ENCODE data around the gene KRTAP21-1.
"Not testable (repeated sequence)": the region's sequence is repeated elsewhere in the genome, so short reads cannot be mapped to it uniquely, and the experiment has no call there.

The KRTAP21-1 gene

DNA sequence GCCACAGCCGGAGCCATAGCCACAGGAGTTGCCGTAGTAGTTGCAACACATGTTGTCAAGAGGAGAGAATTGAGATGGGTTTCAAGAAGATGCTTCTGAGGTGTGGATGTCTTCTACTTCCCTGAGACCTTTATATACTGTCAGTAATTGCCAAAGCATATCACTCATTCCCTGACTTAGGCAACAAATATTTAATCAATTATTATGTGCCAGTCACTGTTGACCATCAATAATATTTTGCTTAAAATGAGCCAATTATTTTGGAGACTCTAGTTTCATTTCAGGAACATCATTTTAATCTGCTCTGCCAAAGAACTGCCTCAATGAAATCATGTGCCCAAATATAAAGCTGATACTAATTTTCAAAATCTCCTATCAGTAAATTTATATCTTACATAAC is at the start of gene KRTAP21-1:
Gene KRTAP21-1, minus strand, starts transcription at position 101 of the 400 bp plus-strand sequence. Its CDS starts 50 bp downstream, at position 51.
- not testable (repeated sequence) for FAIRE-seq; DNase-seq (ENCODE audit: low spot score)

DNA sequence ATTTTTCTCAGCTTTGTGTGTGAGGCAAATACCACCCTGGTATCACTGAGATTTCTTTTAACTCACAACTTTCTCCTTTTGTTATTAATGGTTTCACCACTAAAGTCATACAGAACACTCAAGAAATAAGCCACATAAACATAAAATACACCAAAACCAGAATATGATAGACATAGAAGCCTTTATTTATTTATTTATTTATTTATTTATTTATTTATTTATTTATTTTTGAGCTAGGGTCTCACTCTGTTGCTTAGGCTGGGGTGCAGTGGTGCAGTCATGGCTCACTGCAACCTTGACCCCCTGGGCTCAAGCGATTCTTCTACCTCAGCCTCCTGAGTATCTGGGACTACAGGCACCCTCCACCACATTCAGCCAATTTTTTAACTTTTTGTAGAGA is 45.4 kb upstream of the KRTAP21-1 start:
- DNase-seq (ENCODE audit: low spot score) (no peak), FAIRE-seq (no peak)

DNA sequence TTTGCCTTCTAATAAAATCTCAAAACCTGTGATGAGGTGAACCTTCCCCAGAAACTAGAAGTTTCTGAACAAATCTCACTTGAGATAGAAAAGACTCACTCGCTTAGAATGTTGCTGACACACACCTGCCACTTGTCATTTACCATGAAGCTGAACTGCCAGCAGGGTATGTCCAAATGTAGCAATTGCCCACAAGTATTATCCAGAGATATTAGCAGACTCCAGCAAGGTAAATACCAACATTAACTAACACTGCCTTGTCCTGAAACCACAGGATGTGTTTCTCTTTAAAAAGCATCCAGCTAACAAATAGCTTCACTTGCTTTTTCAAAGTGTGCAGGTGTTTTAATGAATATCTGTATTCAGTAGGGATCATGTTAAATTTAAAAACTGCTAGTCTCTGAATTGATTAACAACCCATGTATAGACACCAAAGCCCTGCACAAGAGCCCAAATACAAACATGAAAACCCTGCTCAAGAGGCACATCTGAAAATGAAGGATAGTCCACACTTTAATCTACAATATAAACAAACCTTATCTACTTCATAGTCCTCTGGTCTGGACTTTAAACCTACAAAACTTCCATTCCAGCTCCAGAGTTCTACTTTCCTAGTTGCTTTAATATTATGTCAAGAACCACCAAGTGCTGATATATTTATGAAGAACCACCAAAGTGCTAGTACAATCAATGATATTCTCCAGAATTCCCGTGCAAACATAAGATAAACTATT is 38.5 kb upstream of the KRTAP21-1 start:
- no peak for FAIRE-seq
- no peak for DNase-seq (ENCODE audit: low spot score)

DNA sequence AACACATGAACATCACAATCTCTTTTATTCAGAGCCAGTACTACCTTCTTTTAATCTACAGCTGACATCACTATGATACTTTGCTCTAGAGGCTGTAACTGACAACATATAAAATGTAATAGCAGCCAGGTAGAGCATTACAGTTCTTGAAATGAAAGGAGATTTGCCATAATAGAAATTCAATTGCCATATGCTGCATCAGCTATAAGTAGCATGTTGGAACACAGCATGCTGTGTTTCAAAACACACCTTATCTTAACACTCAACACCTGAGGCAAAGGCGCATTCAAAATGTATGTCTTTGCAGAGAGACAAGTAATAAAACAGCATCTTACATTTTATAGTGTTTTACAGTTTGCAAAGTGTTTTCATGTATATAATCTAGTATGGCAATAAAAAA is 24.0 kb upstream of the KRTAP21-1 start:
- peak; percentile 50 for FAIRE-seq
- no peak for DNase-seq (ENCODE audit: low spot score)

DNA sequence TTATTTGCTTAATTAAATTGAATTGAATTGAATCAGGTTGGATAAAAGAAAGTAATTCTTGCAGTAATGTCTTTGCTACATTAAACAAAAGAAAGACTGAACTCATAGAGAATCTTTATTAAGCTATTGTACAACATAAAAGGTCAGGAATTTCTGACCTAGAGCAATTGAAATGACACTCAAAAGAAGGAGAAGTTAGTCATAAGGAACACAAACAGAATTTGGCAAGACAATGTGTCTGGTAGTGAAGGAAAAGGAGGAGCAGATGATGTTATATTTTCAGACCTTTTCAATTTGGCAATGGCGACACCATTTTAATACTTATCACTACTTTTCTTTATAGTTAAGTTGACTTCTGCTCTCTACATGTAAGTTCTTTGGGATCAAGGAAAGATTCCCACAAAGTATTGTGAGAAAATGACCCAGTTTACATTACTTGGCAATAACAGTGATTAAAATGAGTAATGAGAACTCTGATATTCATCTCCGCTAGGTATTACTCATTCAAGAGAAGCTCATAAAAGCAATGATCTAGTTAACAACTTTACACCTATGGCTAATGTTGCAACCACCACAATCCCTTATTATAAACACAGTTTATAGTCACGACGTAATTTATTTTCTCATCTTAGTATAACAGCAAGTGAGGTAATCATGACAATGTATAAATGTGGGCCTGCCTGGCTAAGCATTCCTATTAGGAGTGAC is 14.7 kb upstream of the KRTAP21-1 start:
- no peak for DNase-seq (ENCODE audit: low spot score)
- no peak for FAIRE-seq

DNA sequence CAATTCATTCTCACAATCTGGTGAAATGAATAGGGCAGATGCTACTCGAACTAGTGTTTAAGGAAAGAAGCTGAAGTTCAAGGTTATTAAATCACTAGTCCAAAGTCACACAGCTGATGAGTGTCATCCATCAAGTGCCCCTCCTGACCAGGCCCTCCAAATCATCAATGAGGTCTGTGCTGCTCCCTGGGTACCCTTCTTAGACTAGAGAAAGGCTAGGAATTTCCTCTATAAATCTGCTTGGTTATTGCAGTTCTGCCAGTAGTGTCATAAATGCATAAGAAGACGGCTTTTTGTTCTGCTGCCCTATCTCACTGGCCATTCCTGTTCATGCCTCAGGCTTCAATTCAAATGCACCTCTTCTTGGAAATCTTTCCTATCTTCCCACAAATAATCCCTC is 5.5 kb upstream of the KRTAP21-1 start:
- no peak for DNase-seq (ENCODE audit: low spot score)
- no peak for FAIRE-seq

DNA sequence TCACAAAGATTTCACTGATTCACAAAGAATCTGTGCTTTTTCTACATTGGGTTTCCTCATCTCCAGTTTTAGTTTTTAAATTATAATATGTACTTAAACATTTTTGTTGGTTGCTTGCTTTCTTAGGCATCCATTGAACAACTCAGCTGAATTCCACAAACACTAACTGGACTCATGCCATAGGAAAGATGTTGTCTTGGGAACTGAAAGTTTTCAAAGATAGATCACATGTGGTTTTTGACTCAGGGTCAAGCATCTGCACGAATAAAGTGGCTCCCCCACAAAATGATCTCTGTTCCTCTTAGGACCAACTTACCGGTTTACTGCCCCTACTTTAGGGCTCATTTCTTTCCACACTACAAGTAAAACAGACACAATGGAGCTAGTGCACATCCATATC is 3.1 kb upstream of the KRTAP21-1 start:
- FAIRE-seq = no peak
- no peak for DNase-seq (ENCODE audit: low spot score)

DNA sequence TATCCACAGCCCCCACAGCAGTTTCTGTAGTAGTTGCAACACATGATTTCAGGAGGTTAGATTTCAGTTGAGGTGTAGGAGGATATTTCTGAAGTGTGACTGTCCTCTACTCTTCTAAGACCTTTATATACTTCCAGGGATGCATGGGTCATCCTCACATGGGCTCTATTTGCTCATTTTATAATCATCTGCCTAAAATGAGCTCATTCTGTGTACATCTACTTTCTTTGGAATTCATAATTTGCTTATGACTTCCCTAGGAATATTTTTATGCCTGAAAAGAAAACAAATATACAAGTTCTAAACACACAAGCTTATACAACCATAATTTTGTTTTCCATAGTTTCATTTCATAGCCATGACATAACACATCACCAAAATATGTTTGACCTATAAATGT is 8.1 kb downstream of the KRTAP21-1 start, which contains the start of gene KRTAP21-2:
Gene KRTAP21-2, minus strand, starts transcription at position 101 of the 400 bp plus-strand sequence. Its CDS starts 57 bp downstream, at position 44.
- DNase-seq (ENCODE audit: low spot score) (no peak), FAIRE-seq (no peak)

DNA sequence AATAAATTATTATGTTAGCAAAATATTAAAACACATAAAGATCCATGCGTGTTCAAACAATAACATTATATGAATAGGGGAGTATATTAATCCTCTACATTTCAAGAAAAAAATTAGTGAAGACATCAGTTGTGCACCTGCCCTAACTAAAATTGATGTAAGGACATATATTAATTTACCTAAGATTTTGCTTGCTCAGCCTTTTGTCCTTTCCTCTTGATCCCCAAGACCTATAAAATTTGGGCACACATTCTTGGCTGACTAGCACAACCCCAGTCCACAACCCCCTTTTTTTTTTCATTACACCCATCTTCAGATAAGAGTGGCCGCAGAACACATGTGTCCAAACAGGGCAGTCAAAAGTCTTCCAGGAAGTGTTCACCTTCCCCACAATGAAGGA is 14.8 kb downstream of the KRTAP21-1 start:
- no peak for FAIRE-seq
- DNase-seq (ENCODE audit: low spot score) = no peak

DNA sequence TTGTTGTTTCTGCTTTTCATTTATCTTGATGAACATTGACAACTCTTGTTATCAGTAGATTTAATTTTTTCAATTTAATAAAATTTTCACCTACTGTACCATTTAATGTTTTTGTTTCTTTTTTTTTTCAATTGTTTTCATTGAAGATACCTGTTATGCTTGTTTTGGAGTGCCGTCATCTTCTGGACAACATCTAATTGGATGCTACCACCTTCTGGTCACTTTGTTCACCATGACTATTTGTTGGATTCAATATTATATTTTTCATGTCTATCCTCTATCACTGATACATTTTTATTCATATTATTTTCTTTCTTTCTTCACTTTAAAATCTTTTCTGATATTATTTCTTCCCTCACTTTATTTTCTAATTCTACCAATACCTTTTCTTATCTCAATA is 22.2 kb downstream of the KRTAP21-1 start:
- FAIRE-seq (no peak), DNase-seq (ENCODE audit: low spot score) (no peak)

DNA sequence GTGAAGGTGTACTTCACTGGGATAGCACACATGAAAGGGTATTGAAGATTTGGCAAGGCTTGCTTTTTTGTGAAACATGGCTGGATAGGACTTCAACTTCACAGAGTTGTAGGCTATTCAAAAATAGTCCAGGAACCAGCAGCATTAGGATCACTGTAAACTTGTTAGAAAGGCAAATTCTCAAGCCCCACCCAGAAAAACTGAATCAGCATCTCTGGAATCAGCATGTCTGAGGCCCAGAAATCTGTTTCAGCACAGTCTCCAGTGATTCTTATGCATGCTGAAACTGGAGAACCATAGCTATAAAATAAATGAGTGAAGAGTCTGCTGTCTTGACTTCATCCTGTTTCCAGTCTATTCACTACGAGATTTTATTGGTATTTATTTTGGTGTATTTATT is 28.5 kb downstream of the KRTAP21-1 start:
- DNase-seq (ENCODE audit: low spot score) (no peak), FAIRE-seq (no peak)

DNA sequence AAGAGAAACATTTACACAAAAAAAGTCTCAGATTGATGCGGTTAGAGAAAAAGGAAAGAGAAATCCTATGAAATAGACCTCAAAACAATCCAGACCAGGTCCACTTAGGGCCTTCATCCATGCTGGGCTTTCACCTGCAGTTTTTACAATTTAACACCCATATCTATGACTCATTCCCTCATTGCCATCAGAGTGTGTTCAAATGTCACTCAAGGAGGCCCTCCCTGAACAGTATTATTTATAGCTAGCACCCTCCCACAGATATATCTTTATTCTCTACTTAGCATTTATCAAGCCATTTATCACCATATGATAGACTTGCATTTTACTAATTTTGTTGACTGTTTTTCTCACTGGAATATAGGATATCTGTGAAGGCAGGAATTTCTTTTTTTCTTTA is 35.8 kb downstream of the KRTAP21-1 start:
- DNase-seq (ENCODE audit: low spot score) (peak; percentile 57), FAIRE-seq (peak; percentile 88)

DNA sequence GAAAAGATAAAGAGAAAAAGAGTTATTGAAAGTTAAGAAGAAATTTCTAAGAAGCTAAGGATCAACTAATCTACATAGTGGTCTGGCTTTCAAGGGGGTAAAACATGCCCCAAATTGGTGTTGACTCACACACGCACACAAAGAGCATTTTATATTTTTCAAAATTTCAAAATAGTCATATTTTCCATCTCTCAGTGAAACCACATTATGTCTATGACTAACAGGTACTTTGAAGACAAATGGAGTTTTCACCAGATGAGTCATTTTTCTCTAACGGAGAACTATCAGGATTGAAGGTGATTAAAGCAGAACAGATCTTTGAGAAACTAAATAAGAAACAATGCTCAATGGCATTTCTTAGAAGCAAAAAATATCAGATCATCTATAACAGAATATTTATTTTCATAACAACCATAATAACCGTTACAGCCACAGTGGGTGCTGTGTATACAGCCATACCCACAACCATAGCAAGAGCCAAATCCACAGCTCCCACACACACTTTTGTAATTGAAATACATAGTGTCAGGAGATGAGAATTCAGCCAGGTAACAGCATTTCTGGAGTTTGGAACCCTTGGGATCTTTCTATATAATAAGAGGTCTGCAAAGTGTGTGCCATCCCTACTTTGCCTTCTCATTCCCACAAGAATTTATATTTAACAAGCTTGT is 36.9 kb downstream of the KRTAP21-1 start, which contains the start of gene KRTAP21-3:
Gene KRTAP21-3, minus strand, starts transcription at position 539 of the 671 bp plus-strand sequence. Its CDS starts 18 bp downstream, at position 521.
- FAIRE-seq (peak; percentile 83), DNase-seq (ENCODE audit: low spot score) (peak; percentile 63)

DNA sequence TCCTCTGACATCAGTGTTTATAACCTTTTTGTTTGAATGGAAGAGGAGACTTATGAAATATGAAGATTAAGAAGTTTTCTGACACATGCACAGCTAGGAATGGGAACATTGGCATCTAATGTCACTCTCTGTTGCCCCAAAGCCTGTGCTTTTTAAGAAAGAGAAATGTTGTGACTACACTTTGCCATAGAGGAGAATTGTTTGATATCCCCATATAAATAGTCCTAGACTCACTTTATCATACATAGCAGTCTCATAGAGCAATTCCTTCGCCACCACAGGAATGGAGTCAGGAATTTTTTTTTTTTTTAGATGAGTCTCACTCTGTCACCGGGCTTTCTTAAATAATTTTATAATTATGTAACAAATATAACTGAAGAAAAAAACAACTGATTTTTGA is 38.1 kb downstream of the KRTAP21-1 start:
- DNase-seq (ENCODE audit: low spot score) (peak; percentile 44), FAIRE-seq (peak; percentile 74)

DNA sequence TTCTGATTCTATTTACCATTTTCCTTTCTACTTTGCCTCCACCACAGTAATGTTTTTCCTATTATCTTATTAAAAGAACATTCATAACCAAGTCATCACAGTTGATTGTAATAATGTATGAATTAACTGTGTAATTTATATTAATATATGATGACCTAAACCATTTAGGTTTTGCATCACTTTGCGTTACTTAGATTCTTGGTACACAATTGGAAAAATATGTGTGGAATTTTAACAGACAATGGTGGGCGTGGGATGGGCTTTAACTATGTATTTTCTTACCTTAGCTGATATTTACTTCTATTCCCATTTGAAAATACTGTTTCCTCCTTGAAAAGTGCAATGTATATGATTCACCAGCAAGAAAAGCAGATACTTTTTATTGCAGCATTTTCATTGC is 40.3 kb downstream of the KRTAP21-1 start:
- FAIRE-seq = no peak

DNA sequence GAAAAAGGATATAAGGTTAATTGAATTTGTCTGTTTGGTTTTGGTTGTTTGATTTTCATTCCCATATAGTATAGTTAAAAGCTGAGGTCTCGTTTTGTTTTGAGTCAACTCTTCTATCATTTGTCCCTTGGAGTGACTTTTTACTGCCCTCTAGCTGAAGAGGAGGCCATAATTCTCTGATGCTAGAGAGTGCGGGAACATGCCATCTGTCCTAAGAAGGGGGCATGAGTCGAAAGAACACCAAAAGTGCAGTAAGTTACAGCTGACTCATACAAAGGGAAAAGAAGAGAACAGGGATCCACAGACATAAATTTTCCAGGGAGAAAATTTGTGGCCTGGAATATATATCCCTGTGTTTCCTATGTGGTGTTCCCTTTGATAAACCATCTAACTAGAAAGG is 40.8 kb downstream of the KRTAP21-1 start:
- FAIRE-seq (no peak), DNase-seq (ENCODE audit: low spot score) (peak; percentile 22)

More for the DNA sequence above, 40.3 kb downstream of the KRTAP21-1 start:
- DNase-seq (ENCODE audit: low spot score) = no peak

DNA sequence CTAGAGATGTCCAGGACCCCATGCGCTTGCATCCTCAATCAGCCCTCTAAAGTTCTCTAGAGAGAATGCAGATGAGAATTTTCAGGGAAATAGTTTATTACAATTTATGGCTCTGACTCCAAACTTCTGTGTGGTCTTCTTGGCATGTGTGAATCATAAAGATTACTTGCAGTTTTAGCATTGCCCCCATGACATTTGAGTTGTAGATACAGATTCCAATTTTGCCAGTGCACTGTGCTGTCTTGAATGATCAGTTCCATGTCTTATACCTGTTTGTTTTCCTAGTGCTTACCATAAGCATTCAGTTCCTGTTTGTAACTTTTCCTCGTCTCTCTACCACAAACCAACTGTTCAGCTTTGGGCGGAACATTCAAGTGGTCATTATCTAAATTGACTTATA is 41.5 kb downstream of the KRTAP21-1 start:
- DNase-seq (ENCODE audit: low spot score) = peak; percentile 37
- no peak for FAIRE-seq

DNA sequence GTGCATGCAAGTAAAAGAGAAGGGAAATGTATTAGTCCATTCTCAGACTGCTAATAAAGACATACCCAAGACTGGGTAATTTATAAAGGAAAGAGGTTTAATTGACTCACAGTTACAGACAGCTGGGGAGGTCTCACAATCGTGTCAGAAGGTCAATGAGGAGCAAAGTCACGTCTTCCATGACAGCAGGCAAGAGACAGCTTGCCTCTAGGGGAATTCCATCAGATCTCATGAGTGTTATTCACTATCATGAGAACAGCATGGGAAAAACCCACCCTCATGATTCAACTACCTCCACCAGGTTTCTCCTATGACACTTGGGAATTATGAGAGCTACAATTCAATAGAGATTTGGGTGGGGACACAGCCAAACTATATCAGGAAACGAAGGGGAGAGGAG is 44.7 kb downstream of the KRTAP21-1 start:
- FAIRE-seq = peak; percentile 70
- DNase-seq (ENCODE audit: low spot score) = no peak

DNA sequence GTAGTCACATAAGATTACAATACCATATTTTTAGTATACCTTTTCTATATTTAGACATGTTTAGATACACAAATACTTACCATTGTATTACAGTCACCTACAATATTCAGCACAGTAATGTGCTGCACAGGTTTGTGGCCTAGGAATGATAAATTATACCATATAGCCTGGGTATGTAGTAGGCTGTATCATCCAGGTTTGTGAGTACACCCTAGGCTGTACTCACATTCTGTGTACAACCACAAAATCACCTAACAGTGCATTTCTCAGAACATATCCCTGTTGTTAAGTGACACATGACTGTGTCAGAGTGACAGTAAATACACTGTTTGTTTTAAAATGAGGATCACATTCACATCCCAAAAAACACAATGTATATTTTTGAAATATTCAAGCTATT is 47.8 kb downstream of the KRTAP21-1 start:
- DNase-seq (ENCODE audit: low spot score) (no peak), FAIRE-seq (peak; percentile 52)

Data from urothelium cell line (cell line).